Neural cell (in vitro differentiated cells): Measurements from ENCODE around the gene QSER1. TPM values are rescaled to one million over a fixed set of nuclear protein-coding genes. Genes with fewer than 3 reads are reported as not detected.

Source experiments
- H2AFZ ChIP-seq: fragments of 200-600, 300-800 bp; sonication (generic), shearing (Covaris generic); 2 replicates; pipeline ENCODE4 v1.6.0; 2014; ENCODE audit warnings: low read depth, mild to moderate bottlenecking, antibody characterized with exemption, low read length, moderate library complexity
- H3F3A ChIP-seq: fragments of 200-600 bp; shearing (Covaris generic); 2 replicates; pipeline ENCODE4 v1.6.1; 2016; ENCODE audit warnings: mild to moderate bottlenecking, moderate library complexity, mixed read lengths, antibody characterized with exemption, low read length; ENCODE audit not compliant: insufficient read depth, poor library complexity, severe bottlenecking
- H3K27ac ChIP-seq: fragments of 200-600, 300-800 bp; sonication (generic), shearing (Covaris generic); 2 replicates; pipeline ENCODE4 v1.5.1; 2014; ENCODE audit warnings: mild to moderate bottlenecking, low read length, moderate library complexity
- H3K27me3 ChIP-seq: fragments of 300-800, 200-600 bp; sonication (generic), shearing (Covaris generic); 2 replicates; pipeline ENCODE4 v1.6.0; 2014; ENCODE audit warnings: mild to moderate bottlenecking, low read depth, low read length, moderate library complexity; ENCODE audit not compliant: insufficient read depth
- H3K36me3 ChIP-seq: fragments of 300-800, 200-600 bp; sonication (generic), shearing (Covaris generic); 2 replicates; pipeline ENCODE4 v1.5.1; 2014; ENCODE audit warnings: mild to moderate bottlenecking, antibody characterized with exemption, low read length, moderate library complexity; ENCODE audit not compliant: insufficient read depth
- H3K4me2 ChIP-seq: fragments of 300-800, 200-600 bp; sonication (generic), shearing (Covaris generic); 2 replicates; pipeline ENCODE4 v1.6.0; 2014; ENCODE audit warnings: mild to moderate bottlenecking, low read length
- H3K4me3 ChIP-seq: fragments of 300-800, 200-600 bp; sonication (generic), shearing (Covaris generic); 2 replicates; pipeline ENCODE4 v1.5.1; 2014; ENCODE audit warnings: mild to moderate bottlenecking, low read length, moderate library complexity
- H3K79me2 ChIP-seq: fragments of 200-600 bp; shearing (Covaris generic); replicated peaks from 2 replicates; pipeline ENCODE4 v1.6.0; 2014; ENCODE audit warnings: mild to moderate bottlenecking, low read length, moderate library complexity; ENCODE audit not compliant: insufficient read depth
- H3K9ac ChIP-seq: fragments of 300-800, 200-600 bp; sonication (generic), shearing (Covaris generic); 2 replicates; pipeline ENCODE4 v1.6.1; 2016; ENCODE audit warnings: mild to moderate bottlenecking, low read length, mixed read lengths
- H3K9me2 ChIP-seq: fragments of 200-600 bp; shearing (Covaris generic); 2 replicates; pipeline ENCODE4 v1.6.1; 2016; ENCODE audit warnings: mild to moderate bottlenecking, low read length, mixed read lengths; ENCODE audit not compliant: insufficient read depth
- H3K9me3 ChIP-seq: fragments of 200-600, 300-800 bp; sonication (generic), shearing (Covaris generic); 2 replicates; pipeline ENCODE4 v1.6.1; 2016; ENCODE audit warnings: mild to moderate bottlenecking, mixed run types, low read length, moderate library complexity, mixed read lengths
- H4K20me1 ChIP-seq: fragments of 200-600 bp; shearing (Covaris generic); 2 replicates; pipeline ENCODE4 v1.6.1; 2016; ENCODE audit warnings: mild to moderate bottlenecking, mixed run types; ENCODE audit not compliant: insufficient read depth
- CTCF ChIP-seq: fragments of 450-650 bp; IDR thresholded peaks from 2 replicates; pipeline ENCODE4 v1.5.1; 2014; ENCODE audit warnings: antibody characterized with exemption, mild to moderate bottlenecking, moderate library complexity; ENCODE audit not compliant: poor library complexity, severe bottlenecking
- EP300 ChIP-seq: fragments of 450-650 bp; conservative IDR thresholded peaks from 2 replicates; pipeline ENCODE4 v1.6.1; 2014; ENCODE audit warnings: antibody characterized with exemption, mild to moderate bottlenecking, moderate library complexity; ENCODE audit not compliant: poor library complexity, severe bottlenecking
- EZH2 ChIP-seq: fragments of 200-600, 300-800 bp; shearing (Covaris generic), sonication (generic); IDR thresholded peaks from 2 replicates; pipeline ENCODE4 v1.6.1; 2014; ENCODE audit warnings: antibody characterized with exemption, low read length, borderline replicate concordance, mild to moderate bottlenecking; ENCODE audit not compliant: insufficient read depth, poor library complexity, severe bottlenecking
- MXI1 ChIP-seq: fragments of 450-650 bp; conservative IDR thresholded peaks from 2 replicates; pipeline ENCODE4 v1.6.1; 2014; ENCODE audit warnings: antibody characterized with exemption, mild to moderate bottlenecking; ENCODE audit not compliant: poor library complexity, severe bottlenecking
- POLR2AphosphoS5 ChIP-seq: IDR thresholded peaks from 2 replicates; pipeline ENCODE4 v1.6.1; 2012
- RAD21 ChIP-seq: fragments of 450-650 bp; conservative IDR thresholded peaks from 2 replicates; pipeline ENCODE4 v1.6.1; 2014; ENCODE audit warnings: antibody characterized with exemption, mild to moderate bottlenecking, moderate library complexity
- REST ChIP-seq: IDR thresholded peaks from 2 replicates; pipeline ENCODE4 v1.6.1; 2012; ENCODE audit warnings: borderline replicate concordance
- SMC3 ChIP-seq: fragments of 450-650 bp; conservative IDR thresholded peaks from 2 replicates; pipeline ENCODE4 v1.6.1; 2014; ENCODE audit warnings: antibody characterized with exemption, mild to moderate bottlenecking, moderate library complexity; ENCODE audit not compliant: poor library complexity
- TAF1 ChIP-seq: IDR thresholded peaks from 2 replicates; pipeline ENCODE4 v1.6.1; 2012; ENCODE audit warnings: low read depth
- polyA plus RNA-seq: library from polyadenylated mRNA; depleted of rRNA; stranded (reverse); fragments of >200 nt; gene quantifications from 2 replicates; pipeline ENCODE4 v1.2.3, GENCODE V29; 2014

The QSER1 gene
- polyA plus RNA-seq, 1 donor from 2014 or later, result 18.1 TPM

DNA sequence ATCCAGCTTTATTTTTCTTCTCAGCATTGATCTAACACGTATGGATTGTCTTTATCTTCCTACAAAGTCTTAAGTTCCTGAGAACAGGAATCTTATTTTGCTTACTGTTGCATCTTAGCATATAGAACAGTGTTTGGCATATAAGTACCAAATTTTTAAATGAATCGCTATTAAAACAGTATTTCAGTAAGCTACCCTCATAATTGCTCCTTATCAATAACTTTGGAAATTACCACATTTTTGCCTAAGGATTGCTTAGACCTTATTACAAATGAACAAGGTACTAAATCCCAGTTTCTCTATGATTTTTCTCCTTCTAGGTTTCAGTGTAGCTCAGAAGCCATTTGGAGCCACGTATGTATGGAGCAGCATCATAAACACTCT is 132.7 kb downstream of the QSER1 start:
- no peak overlapping the region for H3K4me2 ChIP-seq
- no peaks in the 10 kb centered on the region for H4K20me1 ChIP-seq
- H3F3A ChIP-seq, result no peaks in the 10 kb centered on the region
- no peaks in the 10 kb centered on the region for H3K36me3 ChIP-seq
- H3K9me2 ChIP-seq, result no peaks in the 10 kb centered on the region
- no peaks in the 10 kb centered on the region for H3K27me3 ChIP-seq
- no peak overlapping the region for H3K9ac ChIP-seq
- no peaks in the 10 kb centered on the region for H3K9me3 ChIP-seq
- no peak overlapping the region for H3K27ac ChIP-seq
- TF ChIP-seq CTCF, result no peak
- TF ChIP-seq EZH2, result no peak
- no peak for TF ChIP-seq MXI1
- no peak for TF ChIP-seq SMC3
- no peak for TF ChIP-seq RAD21
- no peak for TF ChIP-seq POLR2AphosphoS5
- no peak for TF ChIP-seq EP300
- no peak for TF ChIP-seq REST
- no peak for TF ChIP-seq TAF1
- H3K4me3 ChIP-seq, result no peak overlapping the region
- no peak overlapping the region for H2AFZ ChIP-seq
- H3K79me2 ChIP-seq, result no peaks in the 10 kb centered on the region

DNA sequence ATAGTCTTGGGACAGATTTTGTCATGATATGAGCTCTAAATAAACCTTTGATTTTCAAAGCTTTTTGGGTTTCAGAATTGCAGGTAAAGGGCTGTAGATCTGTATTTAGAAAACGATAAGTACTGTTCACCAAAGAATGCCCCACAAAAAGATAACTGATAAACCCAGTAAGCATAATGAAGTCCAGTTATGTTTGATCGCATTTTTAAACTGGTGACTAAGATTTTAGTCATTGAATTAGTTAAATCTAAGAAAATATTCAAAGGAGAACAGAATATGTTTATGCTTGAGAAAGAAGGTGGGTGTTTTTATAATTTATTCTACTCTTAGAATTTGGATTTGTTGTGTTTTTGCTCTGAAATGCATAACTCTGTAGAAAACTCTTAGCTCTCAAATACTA is 134.6 kb downstream of the QSER1 start:
- H3K4me2 ChIP-seq, result no peak overlapping the region

More for the DNA sequence above, 134.6 kb downstream of the QSER1 start:
- Histone ChIP-seq H2AFZ (no peak overlapping the region), H3K9ac (no peak overlapping the region), H3F3A (no peaks in the 10 kb centered on the region), H3K79me2 (no peaks in the 10 kb centered on the region), H3K9me3 (no peaks in the 10 kb centered on the region), H3K27me3 (no peaks in the 10 kb centered on the region), H3K4me3 (no peak overlapping the region), H3K36me3 (no peaks in the 10 kb centered on the region), H3K9me2 (no peaks in the 10 kb centered on the region), H4K20me1 (no peaks in the 10 kb centered on the region), H3K27ac (no peak overlapping the region)
- TF ChIP-seq CTCF, result no peak
- TF ChIP-seq MXI1, result no peak
- no peak for TF ChIP-seq REST
- TF ChIP-seq RAD21, result no peak
